IMR-90 (cell line): ENCODE measurements around the gene PKM. TPM values are rescaled to one million over a fixed set of nuclear protein-coding genes. Genes with fewer than 3 reads are reported as not detected.

Experiments used
- ATAC-seq: fragments of 200-7000 bp; cut with Tn5 transposase; 2 replicates; pipeline ENCODE4 v1.9.1; 2020; ENCODE audit warnings: low read depth, mild to moderate bottlenecking, moderate library complexity
- BruUV-seq: library from RNA; stranded (reverse); fragments of 400-500 nt; replicated peaks from 2 replicates; lab custom pipeline; 2021; lab: Mats Ljungman, UMichigan
- CTCF ChIA-PET: fragments of 300-600 bp; formaldehyde crosslinking; extraction: SDS; loops from one replicate; lab custom pipeline; 2021; ENCODE audit warnings: antibody characterized with exemption; lab: Yijun Ruan, JAX
- POLR2A ChIA-PET: fragments of 300-600 bp; sonication (Branson Sonifier 250); formaldehyde crosslinking; loops from one replicate; lab custom pipeline; 2022; ENCODE audit warnings: antibody characterized with exemption; ENCODE audit not compliant: unreplicated experiment; lab: Charles Lee
- DNase-seq: peaks from one replicate; pipeline ENCODE4 v3.0.0; 2013
- H2AFZ ChIP-seq: replicated peaks from 2 replicates; pipeline ENCODE3; 2013; ENCODE audit warnings: low read length, mild to moderate bottlenecking; ENCODE audit not compliant: poor library complexity
- H2AK5ac ChIP-seq: 2 replicates; pipeline ENCODE4 v1.6.1; 2013; ENCODE audit warnings: low read depth, low read length, inconsistent platforms
- H2AK9ac ChIP-seq: replicated peaks from 2 replicates; pipeline ENCODE3; 2013; ENCODE audit warnings: mild to moderate bottlenecking, low read depth, low read length, moderate library complexity; ENCODE audit not compliant: poor library complexity
- H2BK120ac ChIP-seq: 2 replicates; pipeline ENCODE4 v1.6.1; 2013; ENCODE audit warnings: low read depth, low read length, inconsistent platforms
- H2BK15ac ChIP-seq: 3 replicates; pipeline ENCODE4 v1.6.1; 2013; ENCODE audit warnings: low read depth, low read length, inconsistent platforms
- H2BK20ac ChIP-seq: 2 replicates; pipeline ENCODE4 v1.6.1; 2013; ENCODE audit warnings: low read depth, mild to moderate bottlenecking, inconsistent platforms, low read length, moderate library complexity
- H2BK5ac ChIP-seq: 2 replicates; pipeline ENCODE4 v1.6.1; 2013; ENCODE audit warnings: mild to moderate bottlenecking, low read depth, low read length, inconsistent platforms; ENCODE audit not compliant: poor library complexity, severe bottlenecking
- H3K14ac ChIP-seq: replicated peaks from 2 replicates; pipeline ENCODE4 v1.6.1; 2013; ENCODE audit warnings: low read depth, low read length, inconsistent platforms
- H3K18ac ChIP-seq: 2 replicates; pipeline ENCODE4 v1.6.1; 2013; ENCODE audit warnings: low read depth, low read length, control low read depth
- H3K23ac ChIP-seq: 2 replicates; pipeline ENCODE4 v1.6.1; 2013; ENCODE audit warnings: low read depth, low read length, inconsistent platforms
- H3K27ac ChIP-seq: 2 replicates; pipeline ENCODE4 v1.5.1; 2013; ENCODE audit warnings: mild to moderate bottlenecking, control low read depth, low read length; ENCODE audit not compliant: insufficient read depth
- H3K27me3 ChIP-seq: 2 replicates; pipeline ENCODE4 v1.6.1; 2013; ENCODE audit warnings: low read length; ENCODE audit not compliant: control insufficient read depth, insufficient read depth
- H3K36me3 ChIP-seq: 2 replicates; pipeline ENCODE4 v1.6.1; 2013; ENCODE audit warnings: low read length, mixed read lengths; ENCODE audit not compliant: control insufficient read depth, insufficient read depth
- H3K4ac ChIP-seq: 2 replicates; pipeline ENCODE4 v1.6.1; 2013; ENCODE audit warnings: low read depth, low read length, inconsistent platforms
- H3K4me1 ChIP-seq: 2 replicates; pipeline ENCODE4 v1.6.1; 2013; ENCODE audit warnings: low read length, mixed read lengths; ENCODE audit not compliant: control insufficient read depth, insufficient read depth
- H3K4me2 ChIP-seq: 2 replicates; pipeline ENCODE4 v1.6.1; 2013; ENCODE audit warnings: low read depth, mild to moderate bottlenecking, control low read depth, low read length, moderate library complexity
- H3K4me3 ChIP-seq: 2 replicates; pipeline ENCODE4 v1.5.1; 2013; ENCODE audit warnings: low read depth, mild to moderate bottlenecking, control low read depth, low read length, moderate library complexity; ENCODE audit not compliant: insufficient read depth
- H3K56ac ChIP-seq: 2 replicates; pipeline ENCODE4 v1.6.1; 2013; ENCODE audit warnings: low read length, inconsistent platforms; ENCODE audit not compliant: insufficient read depth; ENCODE audit errors: extremely low read depth
- H3K79me1 ChIP-seq, 2 experiments: 2 replicates each; pipeline ENCODE4 v1.6.1; 2013; ENCODE audit warnings: low read length in 2 of 2, inconsistent platforms in 1 of 2, low read depth in 1 of 2
- H3K9ac ChIP-seq: 2 replicates; pipeline ENCODE4 v1.6.1; 2013; ENCODE audit warnings: low read depth, low read length, control low read depth
- H3K9me1 ChIP-seq: 2 replicates; pipeline ENCODE4 v1.6.1; 2013; ENCODE audit warnings: low read length, inconsistent platforms; ENCODE audit not compliant: insufficient read depth
- H3K9me3 ChIP-seq: 2 replicates; pipeline ENCODE4 v1.6.1; 2013; ENCODE audit warnings: low read length; ENCODE audit not compliant: control insufficient read depth, insufficient read depth
- H4K20me1 ChIP-seq: 2 replicates; pipeline ENCODE4 v1.6.1; 2013; ENCODE audit warnings: low read length, inconsistent platforms; ENCODE audit not compliant: insufficient read depth
- H4K5ac ChIP-seq: 2 replicates; pipeline ENCODE4 v1.6.1; 2013; ENCODE audit warnings: mild to moderate bottlenecking, low read depth, low read length, control low read depth
- H4K8ac ChIP-seq, 2 experiments: 2 replicates each; pipeline ENCODE4 v1.6.1; 2013; ENCODE audit warnings: low read depth in 2 of 2, low read length in 2 of 2, control low read depth in 1 of 2, inconsistent platforms in 1 of 2
- H4K91ac ChIP-seq: 2 replicates; pipeline ENCODE4 v1.6.1; 2013; ENCODE audit warnings: low read depth, low read length, inconsistent platforms; ENCODE audit not compliant: insufficient read depth
- CEBPB ChIP-seq: IDR thresholded peaks from 2 replicates; pipeline ENCODE4 v1.6.1; 2012; ENCODE audit warnings: low read depth, low read length, improper control_type of control experiment
- CHD1 ChIP-seq: IDR thresholded peaks from 2 replicates; pipeline ENCODE4 v1.6.1; 2012; ENCODE audit warnings: low read depth, low read length, improper control_type of control experiment
- ELK1 ChIP-seq: fragments of 150-350 bp; IDR thresholded peaks from 2 replicates; pipeline ENCODE4 v1.6.1; 2016; ENCODE audit warnings: low read depth, mild to moderate bottlenecking, low read length, moderate library complexity, borderline replicate concordance
- FOS ChIP-seq: fragments of 150-350 bp; IDR thresholded peaks from 2 replicates; pipeline ENCODE4 v1.6.1; 2016; ENCODE audit warnings: low read depth, low read length
- MAFK ChIP-seq: IDR thresholded peaks from 2 replicates; pipeline ENCODE4 v1.6.1; 2012; ENCODE audit warnings: low read depth, low read length, improper control_type of control experiment
- MAZ ChIP-seq: IDR thresholded peaks from 2 replicates; pipeline ENCODE4 v1.6.1; 2012; ENCODE audit warnings: low read depth, mild to moderate bottlenecking, low read length, improper control_type of control experiment, moderate library complexity, borderline replicate concordance
- MXI1 ChIP-seq: IDR thresholded peaks from 2 replicates; pipeline ENCODE4 v1.6.1; 2012; ENCODE audit warnings: low read depth, mild to moderate bottlenecking, low read length, moderate library complexity, borderline replicate concordance
- NFE2L2 ChIP-seq: fragments of 150-350 bp; IDR thresholded peaks from 2 replicates; pipeline ENCODE4 v1.6.1; 2016; ENCODE audit warnings: low read depth, mild to moderate bottlenecking, low read length
- POLR2A ChIP-seq: IDR thresholded peaks from 2 replicates; pipeline ENCODE4 v1.6.1; 2012; ENCODE audit warnings: mild to moderate bottlenecking, low read depth, low read length
- RCOR1 ChIP-seq: IDR thresholded peaks from 2 replicates; pipeline ENCODE4 v1.6.1; 2012; ENCODE audit warnings: mild to moderate bottlenecking, low read length, improper control_type of control experiment; ENCODE audit not compliant: insufficient replicate concordance
- SMC3 ChIP-seq: fragments of 150-350 bp; IDR thresholded peaks from 2 replicates; pipeline ENCODE4 v1.6.1; 2016; ENCODE audit warnings: low read depth, mild to moderate bottlenecking, antibody characterized with exemption, low read length, moderate library complexity
- USF2 ChIP-seq: fragments of 150-350 bp; IDR thresholded peaks from 2 replicates; pipeline ENCODE4 v1.6.1; 2017; ENCODE audit warnings: mild to moderate bottlenecking, antibody characterized with exemption, low read length, low read depth
- WGBS, 2 experiments: methylation state at CpG; one replicate each; pipeline versions ENCODE4 v1.1.5 to v1.1.7; 2013; ENCODE audit warnings: missing lambda C conversion rate in 2 of 2; ENCODE audit not compliant: insufficient read length in 1 of 2; ENCODE audit errors: extremely low coverage in 2 of 2; 5-methylcytosine and 5-hydroxymethylcytosine counted together
- dilution Hi-C: fragments of 300-500 bp; cut with HindIII; formaldehyde crosslinking; loops from one replicate; pipeline ENCODE4 v1.14.3; 2018; ENCODE audit warnings: low sequenced_read_pairs; ENCODE audit not compliant: unreplicated experiment
- in situ Hi-C: fragments of 300-500 bp; cut with MboI; formaldehyde crosslinking; loops from 3 replicates; pipeline ENCODE4 v1.14.3; 2019; ENCODE audit warnings: low sequenced_read_pairs, inconsistent platforms, mixed read lengths
- intact Hi-C: fragments of 100-400 bp; cut with micrococcal nuclease; formaldehyde crosslinking; loops from 2 replicates; pipeline ENCODE4 v1.10.0; 2022
- polyA plus RNA-seq, 3 experiments: library from polyadenylated mRNA; depleted of rRNA; stranded (reverse); fragments of >200 nt; gene quantifications; 2 replicates each; pipeline ENCODE4 v1.2.3, GENCODE V29; 2012; ENCODE audit warnings: low replicate concordance in 1 of 3
- total RNA-seq: library from RNA; depleted of rRNA; stranded (reverse); fragments of >200 nt; gene quantifications from 2 replicates; pipeline ENCODE4 v1.2.3, GENCODE V29; 2012
- TF ChIP-seq, protein P1 (sequence below): conservative IDR thresholded peaks from 2 replicates; pipeline ENCODE4 v1.5.1; 2012; ENCODE audit warnings: mild to moderate bottlenecking, low read depth, low read length, improper control_type of control experiment

The PKM gene
- total and polyA plus RNA-seq, 2 of the 4 experiments (the other 2 are of a cell fraction), result 2,219 to 3,859 TPM

GRCh38 chr15:72229076-72229946, 1.7 kb downstream of the PKM start:
- CTCF ChIA-PET, result no interaction called here
- WGBS, 2 experiments, result no CpG with 5 or more reads among the region's 25 CpGs

More at GRCh38 chr15:72229076-72229946, 1.7 kb downstream of the PKM start:
- peak overlapping the region; percentile 95 for H4K91ac ChIP-seq
- H3K27me3 ChIP-seq, result no peaks in the 10 kb centered on the region
- ATAC-seq (no peak), DNase-seq (peak; percentile 24)
- POLR2A ChIA-PET, result interaction anchor here (0.6 to 1.1 kb wide), 2 partner anchors 28 to 477 kb away, joined by 3 to 6 read pairs; no protein-coding TSS in a partner anchor
- peak overlapping the region; percentile 95 for H4K8ac ChIP-seq
- H2AK9ac ChIP-seq, result peak overlapping the region; percentile 99
- H3K18ac ChIP-seq, result peak overlapping the region; percentile 89
- peak overlapping the region; percentile 8 for H2AFZ ChIP-seq
- H3K9ac ChIP-seq, result peak overlapping the region; percentile 99
- no peaks in the 10 kb centered on the region for H3K9me3 ChIP-seq
- TF ChIP-seq, protein P1, sequence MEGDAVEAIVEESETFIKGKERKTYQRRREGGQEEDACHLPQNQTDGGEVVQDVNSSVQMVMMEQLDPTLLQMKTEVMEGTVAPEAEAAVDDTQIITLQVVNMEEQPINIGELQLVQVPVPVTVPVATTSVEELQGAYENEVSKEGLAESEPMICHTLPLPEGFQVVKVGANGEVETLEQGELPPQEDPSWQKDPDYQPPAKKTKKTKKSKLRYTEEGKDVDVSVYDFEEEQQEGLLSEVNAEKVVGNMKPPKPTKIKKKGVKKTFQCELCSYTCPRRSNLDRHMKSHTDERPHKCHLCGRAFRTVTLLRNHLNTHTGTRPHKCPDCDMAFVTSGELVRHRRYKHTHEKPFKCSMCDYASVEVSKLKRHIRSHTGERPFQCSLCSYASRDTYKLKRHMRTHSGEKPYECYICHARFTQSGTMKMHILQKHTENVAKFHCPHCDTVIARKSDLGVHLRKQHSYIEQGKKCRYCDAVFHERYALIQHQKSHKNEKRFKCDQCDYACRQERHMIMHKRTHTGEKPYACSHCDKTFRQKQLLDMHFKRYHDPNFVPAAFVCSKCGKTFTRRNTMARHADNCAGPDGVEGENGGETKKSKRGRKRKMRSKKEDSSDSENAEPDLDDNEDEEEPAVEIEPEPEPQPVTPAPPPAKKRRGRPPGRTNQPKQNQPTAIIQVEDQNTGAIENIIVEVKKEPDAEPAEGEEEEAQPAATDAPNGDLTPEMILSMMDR, result no peak
- no peak for TF ChIP-seq FOS
- TF ChIP-seq SMC3, result no peak
- TF ChIP-seq ELK1, result no peak
- TF ChIP-seq CHD1, result no peak
- TF ChIP-seq MAZ, result no peak
- TF ChIP-seq CEBPB, result no peak
- peak; percentile 66; the same call in 1 of the 2 replicates for TF ChIP-seq MXI1
- no peak for TF ChIP-seq RCOR1
- no peak; the same call in 1 of the 2 replicates for TF ChIP-seq POLR2A
- TF ChIP-seq NFE2L2, result no peak
- no peak for TF ChIP-seq MAFK
- 0 out of 2 replicates have a peak, but pooled peaks have one; percentile 15 for TF ChIP-seq USF2
- BruUV-seq, result no TSS peak
- intact Hi-C loops (no loop called here), in situ Hi-C loops (no loop called here), dilution Hi-C loops (no loop called here)
- H3K27ac ChIP-seq, result peak overlapping the region; percentile 100
- H4K20me1 ChIP-seq, result peaks cover 48% of the 10 kb centered on the region
- H2AK5ac ChIP-seq, result peak overlapping the region; percentile 93
- H3K14ac ChIP-seq, result peak overlapping the region; percentile 95
- H2BK120ac ChIP-seq, result peak overlapping the region; percentile 88
- H3K4me3 ChIP-seq, result peak overlapping the region; percentile 96
- H3K79me1 ChIP-seq, result peaks cover 10 to 42% of the 10 kb centered on the region in 2 experiments; a peak in 2 of 4 replicates
- peak overlapping the region; percentile 67 for H4K5ac ChIP-seq
- H2BK5ac ChIP-seq, result peak overlapping the region; percentile 99
- H3K4me2 ChIP-seq, result peak overlapping the region; percentile 96
- H3K9me1 ChIP-seq, result peaks cover 7% of the 10 kb centered on the region
- H3K4me1 ChIP-seq, result peaks cover 18% of the 10 kb centered on the region
- peak overlapping the region; percentile 79 for H2BK20ac ChIP-seq
- H3K23ac ChIP-seq, result peak overlapping the region; percentile 100
- peak overlapping the region; percentile 52; the same call in 2 of the 3 replicates for H2BK15ac ChIP-seq
- H3K4ac ChIP-seq, result peak overlapping the region; percentile 93
- peaks cover 6% of the 10 kb centered on the region for H3K36me3 ChIP-seq
- peak overlapping the region; percentile 93 for H3K56ac ChIP-seq
